HCT116 (cell line): Measurements from ENCODE around the gene OR4B1. TPM values are rescaled to one million over a fixed set of nuclear protein-coding genes. Genes with fewer than 3 reads are reported as not detected.

Experiments
- ATAC-seq: fragments of 200-7000 bp; cut with Tn5 transposase; 2 replicates; pipeline ENCODE4 v1.9.1; 2020; ENCODE audit warnings: mild to moderate bottlenecking, moderate library complexity
- BruUV-seq: library from RNA; stranded (reverse); fragments of 400-500 nt; replicated peaks from 2 replicates; lab custom pipeline; 2021; lab: Mats Ljungman, UMichigan
- CTCF ChIA-PET: fragments of 300-600 bp; sonication (Branson Sonifier 250); formaldehyde crosslinking; loops from one replicate; lab custom pipeline; 2021; ENCODE audit warnings: antibody characterized with exemption; lab: Charles Lee
- POLR2A ChIA-PET: fragments of 300-600, 350-600 bp; sonication (Branson Sonifier 250); formaldehyde crosslinking; loops from one replicate; lab custom pipeline; 2021; ENCODE audit warnings: antibody characterized with exemption; lab: Charles Lee
- RAD21 ChIA-PET, 2 experiments: fragments of 300-600 bp; sonication (Branson Sonifier 250); formaldehyde crosslinking; loops; one replicate each; lab custom pipeline; 2023; ENCODE audit warnings: low total read pairs in 2 of 2; ENCODE audit not compliant: uncharacterized antibody in 2 of 2, unreplicated experiment in 2 of 2, low non-redundant PET in 1 of 2; lab: Charles Lee
- DNase-seq: peaks from one replicate; pipeline ENCODE4 v3.0.0-alpha.2; 2010; ENCODE audit warnings: low read depth, low spot score
- H2AFZ ChIP-seq: fragments of 200-600 bp; shearing (Covaris generic), sonication (generic); 2 replicates; pipeline ENCODE4 v1.6.1; 2017; ENCODE audit warnings: low read depth, mixed run types, mixed read lengths, antibody characterized with exemption, low read length; ENCODE audit not compliant: poor library complexity, severe bottlenecking
- H3K27ac ChIP-seq: 2 replicates; pipeline ENCODE4 v1.5.1; 2012; ENCODE audit warnings: low read depth, low read length
- H3K27me3 ChIP-seq: fragments of 200-600 bp; sonication (generic); 2 replicates; pipeline ENCODE4 v1.6.1; 2016; ENCODE audit warnings: mixed run types, low read length, mixed read lengths; ENCODE audit not compliant: insufficient read depth
- H3K36me3 ChIP-seq, 2 experiments: fragments of 200-500 bp in 1 of 2; fragments of 200-600 bp in 1 of 2; sonication (Bioruptor generic) in 1 of 2; sonication (generic) in 1 of 2; 2 replicates each; pipeline versions ENCODE4 v1.5.1 to v1.6.1; 2014 to 2016; ENCODE audit warnings: low read length in 2 of 2, inconsistent platforms in 1 of 2, mixed read lengths in 1 of 2, mixed run types in 1 of 2; ENCODE audit not compliant: insufficient read depth in 2 of 2, control insufficient read depth in 1 of 2
- H3K4me1 ChIP-seq, 2 experiments: fragments of 200-600 bp in 1 of 2; sonication (generic) in 1 of 2; 2 replicates each; pipeline versions ENCODE4 v1.5.1 to v1.6.1; 2012 to 2017; ENCODE audit warnings: low read length in 2 of 2, inconsistent platforms in 1 of 2, mild to moderate bottlenecking in 1 of 2, mixed read lengths in 1 of 2, mixed run types in 1 of 2, moderate library complexity in 1 of 2; ENCODE audit not compliant: insufficient read depth in 2 of 2, control insufficient read depth in 1 of 2
- H3K4me2 ChIP-seq: fragments of 200-600 bp; sonication (generic); 2 replicates; pipeline ENCODE4 v1.6.1; 2017; ENCODE audit warnings: mixed run types, low read length, mixed read lengths
- H3K4me3 ChIP-seq, 2 experiments: fragments of 200-600 bp in 1 of 2; sonication (generic) in 1 of 2; replicated peaks in 1 of 2; 2 replicates each; pipeline ENCODE4 v1.5.1; 2011 to 2016; ENCODE audit warnings: low read length in 2 of 2, control low read depth in 1 of 2, low read depth in 1 of 2, mild to moderate bottlenecking in 1 of 2, mixed read lengths in 1 of 2, mixed run types in 1 of 2
- H3K79me2 ChIP-seq: fragments of 200-600 bp; sonication (generic); 2 replicates; pipeline ENCODE4 v1.6.1; 2017; ENCODE audit warnings: mild to moderate bottlenecking, mixed run types, low read length, moderate library complexity, mixed read lengths; ENCODE audit not compliant: insufficient read depth
- H3K9ac ChIP-seq: fragments of 200-600 bp; sonication (generic); 2 replicates; pipeline ENCODE4 v1.6.1; 2016; ENCODE audit warnings: low read length, mixed read lengths
- H3K9me2 ChIP-seq: fragments of 200-600 bp; sonication (generic), shearing (Covaris generic); 2 replicates; pipeline ENCODE4 v1.6.1; 2017; ENCODE audit warnings: mixed run types, mild to moderate bottlenecking, moderate library complexity; ENCODE audit not compliant: insufficient read depth
- H3K9me3 ChIP-seq, 2 experiments: fragments of 200-500 bp in 1 of 2; fragments of 200-600 bp in 1 of 2; sonication (Bioruptor generic) in 1 of 2; sonication (generic) in 1 of 2; 2 replicates each; pipeline ENCODE4 v1.6.1; 2014 to 2017; ENCODE audit warnings: low read length in 2 of 2, mixed read lengths in 2 of 2, inconsistent platforms in 1 of 2, low read depth in 1 of 2, mild to moderate bottlenecking in 1 of 2, mixed run types in 1 of 2, moderate library complexity in 1 of 2; ENCODE audit not compliant: control insufficient read depth in 1 of 2, insufficient read depth in 1 of 2
- H4K20me1 ChIP-seq: fragments of 200-600 bp; sonication (generic), shearing (Covaris generic); 2 replicates; pipeline ENCODE4 v1.6.1; 2017; ENCODE audit warnings: mixed run types, mild to moderate bottlenecking, moderate library complexity; ENCODE audit not compliant: insufficient read depth
- EZH2 ChIP-seq: fragments of 200-600 bp; sonication (generic); IDR thresholded peaks from 2 replicates; pipeline ENCODE4 v1.6.1; 2017; ENCODE audit warnings: antibody characterized with exemption, mixed run types
- FOSL1 ChIP-seq: IDR thresholded peaks from 2 replicates; pipeline ENCODE4 v1.6.1; 2012; ENCODE audit warnings: low read depth
- JUND ChIP-seq: IDR thresholded peaks from 2 replicates; pipeline ENCODE4 v1.6.1; 2012
- SRF ChIP-seq: IDR thresholded peaks from 2 replicates; pipeline ENCODE4 v1.6.1; 2012; ENCODE audit warnings: low read depth
- TCF7L2 ChIP-seq: IDR thresholded peaks from 2 replicates; pipeline ENCODE4 v1.7.0; 2011; ENCODE audit warnings: borderline replicate concordance, inconsistent platforms; ENCODE audit not compliant: insufficient read depth, insufficient read length; ENCODE audit errors: extremely low read depth
- ZBTB33 ChIP-seq: IDR thresholded peaks from 2 replicates; pipeline ENCODE4 v1.6.1; 2011; ENCODE audit warnings: mild to moderate bottlenecking, low read length, moderate library complexity; ENCODE audit not compliant: insufficient replicate concordance; ENCODE audit errors: extremely low read depth
- intact Hi-C: fragments of 100-400 bp; cut with micrococcal nuclease; formaldehyde crosslinking; loops from 2 replicates; pipeline ENCODE4 v1.10.0; 2022
- total RNA-seq: library from RNA; stranded (reverse); gene quantifications from one replicate; pipeline ENCODE4 v1.2.1, GENCODE V29; 2021; ENCODE audit not compliant: unreplicated experiment

The OR4B1 gene
- total RNA-seq, 1 experiment from 2014 or later = not detected

DNA sequence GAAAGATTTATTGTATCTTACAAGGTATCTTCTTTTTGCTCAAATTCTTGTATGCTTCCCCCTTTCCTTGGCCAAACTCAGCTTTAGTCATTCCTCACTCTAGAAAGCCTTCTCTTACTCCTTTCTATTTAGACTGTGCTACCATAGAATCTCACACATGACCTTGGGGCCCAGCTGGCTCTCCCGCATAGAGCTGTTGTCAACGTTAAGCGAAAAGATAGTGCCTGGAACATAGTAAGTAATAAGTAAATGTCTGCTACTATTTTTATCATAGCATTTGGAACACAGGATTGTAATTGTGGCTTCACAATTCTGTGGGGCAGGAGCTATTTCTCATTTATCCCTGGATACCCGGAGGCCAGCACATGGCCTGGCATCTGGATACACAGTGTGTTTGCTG, 38.9 kb upstream of the OR4B1 start (continued):
- TF ChIP-seq ZBTB33 (no peak), TCF7L2 (no peak), JUND (no peak)

DNA sequence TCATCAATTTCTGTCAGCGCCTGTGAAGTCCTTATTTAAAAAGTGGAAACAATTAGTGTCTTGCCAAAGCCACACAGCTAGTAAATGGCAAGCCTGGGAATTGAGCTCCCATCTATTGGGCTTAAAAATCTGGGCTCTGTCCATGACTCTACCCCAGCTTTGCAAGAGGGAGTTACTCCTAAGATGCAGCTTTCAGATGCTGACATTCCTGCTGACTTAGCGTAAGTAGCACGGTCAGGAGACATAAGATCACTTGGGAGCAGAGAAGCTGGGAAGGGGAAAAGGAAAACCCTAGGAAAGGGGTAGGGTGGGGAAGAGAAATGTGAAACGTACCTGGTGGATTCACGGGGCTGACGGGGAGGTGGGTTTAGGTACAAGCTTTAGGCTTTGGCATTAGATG, 36.0 kb upstream of the OR4B1 start:
- ChIA-PET RAD21 (no interaction called here), POLR2A (no interaction called here)
- no peak overlapping the region for H3K4me3 ChIP-seq
- H3K79me2 ChIP-seq = no peaks in the 10 kb centered on the region
- H3K9ac ChIP-seq = no peak overlapping the region
- TF ChIP-seq FOSL1 = no peak
- TF ChIP-seq SRF = no peak
- TF ChIP-seq EZH2 = no peak
- TF ChIP-seq, all 23 proteins: peak for 0
- intact Hi-C loops = no loop called here
- H3K9me3 ChIP-seq = no peaks in the 10 kb centered on the region
- H3K4me1 ChIP-seq = no peaks in the 10 kb centered on the region
- H3K4me2 ChIP-seq = no peak overlapping the region
- H3K9me2 ChIP-seq = no peaks in the 10 kb centered on the region
- H4K20me1 ChIP-seq = no peaks in the 10 kb centered on the region
- DNase-seq = no peak
- no peaks in the 10 kb centered on the region for H3K36me3 ChIP-seq
- CTCF ChIA-PET = no interaction called here
- ATAC-seq = no peak
- no TSS peak for BruUV-seq
- H2AFZ ChIP-seq = no peak overlapping the region
- no peak overlapping the region for H3K27ac ChIP-seq
- no peaks in the 10 kb centered on the region for H3K27me3 ChIP-seq
